HG03064 (cell line): ENCODE data around the gene DLX5.

Source experiments
- ATAC-seq: cut with Tn5 transposase; IDR thresholded peaks from one replicate; pipeline ENCODE4 v1.9.1; 2021; ENCODE audit warnings: low read depth; ENCODE audit not compliant: unreplicated experiment

The DLX5 gene

DNA sequence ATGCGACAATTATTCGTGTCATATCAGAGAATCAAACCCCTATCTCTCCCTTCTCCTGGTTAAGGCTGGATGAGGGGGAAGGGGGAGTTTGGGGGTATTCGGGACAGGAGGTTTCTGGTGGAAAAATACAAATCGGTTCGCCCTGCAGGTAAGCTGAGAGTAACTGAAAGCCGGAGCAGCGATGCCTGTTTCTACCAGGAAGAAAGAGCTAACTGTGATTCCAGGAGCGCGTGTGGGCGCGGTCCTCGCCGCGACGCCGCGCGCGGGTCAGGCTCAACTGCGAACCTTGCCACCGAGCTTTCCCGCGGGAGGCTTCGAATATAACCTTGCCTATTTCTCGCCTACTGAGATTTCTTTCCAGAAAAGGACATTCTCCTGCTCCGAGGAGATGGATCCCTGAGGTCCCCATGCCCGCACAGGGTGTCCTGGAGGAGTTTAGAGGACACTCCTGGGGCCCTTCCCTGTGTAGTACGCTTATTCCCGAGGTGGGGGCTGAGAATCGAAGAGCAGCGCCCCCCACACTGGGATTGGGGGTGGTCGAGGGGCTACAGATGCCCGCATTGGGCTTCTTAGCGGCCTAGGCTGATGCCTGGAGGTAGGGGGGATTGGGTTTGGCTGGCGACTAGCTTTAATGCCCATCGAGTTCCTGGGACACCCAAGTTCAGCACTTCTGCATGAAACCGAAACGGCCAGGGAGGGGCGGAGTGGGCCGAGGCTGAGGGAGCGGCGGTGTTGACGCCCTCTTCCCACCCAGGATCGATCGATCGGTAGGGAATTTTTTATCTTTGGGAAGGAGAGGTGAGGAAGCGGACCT lies 32.2 kb downstream of the DLX5 start:
- no peak for ATAC-seq

GRCh38 chr7:96991546-96992191 lies 33.0 kb downstream of the DLX5 start:
- no peak for ATAC-seq

GRCh38 chr7:96989859-96990317 lies 34.7 kb downstream of the DLX5 start:
- no peak for ATAC-seq

DNA sequence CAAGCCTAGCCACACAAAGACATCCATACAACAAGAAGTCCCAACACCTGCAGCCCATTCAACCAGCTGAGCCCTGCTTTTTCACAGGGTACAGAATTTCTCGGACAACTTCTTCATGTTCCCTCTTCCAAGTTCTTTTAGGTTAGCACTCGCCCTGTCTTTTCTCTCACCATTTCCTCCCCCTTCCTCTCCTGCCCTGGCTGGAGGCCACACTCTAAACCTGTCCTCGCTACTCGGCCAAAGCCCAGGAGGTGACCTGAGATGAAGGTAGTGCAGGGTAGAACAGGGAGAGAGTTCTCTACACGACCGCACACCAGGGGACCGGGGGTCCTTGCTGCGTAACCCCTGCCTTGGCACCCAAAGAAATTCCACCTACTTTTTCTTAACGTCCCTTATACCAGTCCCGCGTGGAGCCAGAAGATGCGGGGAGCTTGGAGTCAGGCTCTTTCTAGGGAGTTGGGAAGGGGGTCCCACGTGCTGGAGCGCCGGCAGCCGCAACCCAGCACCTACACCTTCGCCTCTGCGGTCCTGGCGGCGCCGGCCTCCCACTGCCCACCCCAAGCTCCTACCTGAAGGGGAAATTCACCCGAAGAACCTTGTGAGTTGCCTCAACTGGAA lies 35.3 kb downstream of the DLX5 start:
- ATAC-seq = no peak

GRCh38 chr7:96987719-96988118 lies 36.9 kb downstream of the DLX5 start:
- ATAC-seq = no peak

- no peak for ATAC-seq
Observed at GRCh38 chr7:96986901-96987300, 37.7 kb downstream of the DLX5 start.

GRCh38 chr7:96985992-96986391 lies 38.6 kb downstream of the DLX5 start:
- ATAC-seq = no peak

GRCh38 chr7:96982586-96982985 lies 42.0 kb downstream of the DLX5 start:
- ATAC-seq = no peak

DNA sequence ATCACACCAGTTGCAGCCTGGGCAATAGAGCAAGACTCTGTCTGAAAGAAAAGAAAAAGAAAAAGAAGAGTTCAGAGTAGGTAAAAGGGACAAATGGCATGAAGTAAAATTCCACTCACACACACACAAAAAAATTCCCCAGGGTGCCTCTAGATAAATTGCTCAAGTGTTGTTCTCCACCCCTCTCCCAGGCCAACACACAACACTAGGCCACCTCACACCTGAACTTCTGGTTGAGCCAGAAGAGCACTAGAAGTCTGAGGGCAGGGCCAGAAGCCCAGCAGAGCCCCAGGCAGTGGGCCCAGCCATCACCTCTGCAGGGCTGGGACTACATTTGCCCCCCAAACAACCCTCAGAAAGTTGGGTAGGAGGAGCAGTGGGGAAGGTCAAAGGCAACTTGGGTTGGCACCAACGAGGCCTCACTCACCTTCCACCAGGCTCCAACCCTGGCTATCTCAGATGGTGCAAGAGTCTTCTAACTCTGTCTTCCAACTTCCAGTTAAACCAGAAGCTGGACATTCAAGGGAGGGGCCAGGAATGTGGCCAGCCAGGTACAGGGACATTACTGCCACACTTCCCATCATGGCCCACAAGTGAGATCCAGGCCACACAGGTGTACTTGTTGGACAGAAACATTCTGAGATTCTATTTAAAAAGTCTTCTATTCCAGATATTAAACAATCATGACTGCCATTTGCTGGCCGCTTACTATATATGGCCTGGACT lies 44.9 kb downstream of the DLX5 start:
- no peak for ATAC-seq

DNA sequence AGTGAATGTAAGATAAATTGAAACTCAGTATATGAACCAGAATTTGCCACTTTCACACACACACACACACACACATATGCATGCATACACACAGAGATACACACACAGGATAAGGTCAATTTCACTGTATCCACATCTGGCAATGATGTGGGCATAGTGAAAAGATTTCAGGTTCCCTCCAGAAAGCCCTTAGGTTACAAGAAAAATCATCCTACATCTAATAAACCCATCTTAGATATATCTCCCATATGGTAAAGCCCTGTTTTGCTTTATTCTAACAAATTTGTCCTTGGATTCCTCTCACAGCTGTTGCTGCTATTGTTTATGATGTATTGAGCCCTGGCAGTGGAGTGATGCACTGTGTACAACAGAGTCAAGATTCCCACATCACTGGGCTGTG lies 47.2 kb downstream of the DLX5 start:
- no peak for ATAC-seq

DNA sequence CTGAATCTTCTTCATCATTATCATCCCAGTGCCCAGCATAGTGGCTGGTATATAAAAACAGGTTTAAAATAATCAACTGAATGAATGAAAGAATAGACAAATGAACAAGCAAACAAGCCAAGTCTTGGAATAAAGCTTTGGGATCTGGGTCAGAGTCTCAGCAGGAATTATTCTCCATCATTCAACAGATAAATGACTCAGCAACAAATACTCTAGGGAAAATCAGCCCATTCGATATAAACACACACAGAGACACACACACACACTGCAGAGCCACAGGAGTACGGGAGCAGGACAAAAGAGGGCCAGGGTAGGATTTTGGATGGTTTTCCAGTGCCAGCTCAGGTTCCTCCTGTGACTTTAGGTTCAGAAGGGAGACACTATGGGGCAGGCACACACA lies 48.5 kb downstream of the DLX5 start:
- no peak for ATAC-seq

DNA sequence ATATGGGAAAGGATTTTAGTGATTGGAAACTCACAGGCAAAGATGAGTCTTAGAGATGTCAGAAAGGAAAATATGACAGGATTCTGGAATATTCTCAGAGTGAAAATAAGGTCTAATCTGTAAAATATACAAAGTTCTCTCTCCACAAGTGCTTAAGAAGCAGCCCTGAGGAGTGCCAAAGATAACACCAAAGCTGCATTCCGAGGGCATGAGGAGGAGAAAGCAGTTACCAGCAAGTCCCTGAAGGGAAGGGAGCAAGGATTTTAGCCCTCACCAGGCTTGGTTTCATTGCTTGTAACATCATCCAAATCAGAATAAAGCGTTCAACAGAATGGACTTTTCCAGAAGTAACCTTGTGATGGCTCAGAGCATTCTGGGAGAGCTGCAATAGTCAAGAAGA lies 50.6 kb downstream of the DLX5 start:
- ATAC-seq = no peak

GRCh38 chr7:96970739-96971138 lies 53.9 kb downstream of the DLX5 start:
- no peak for ATAC-seq
